Endothelial cell of umbilical vein (primary cell): ENCODE data around the gene SKA3. TPM values are rescaled to one million over a fixed set of nuclear protein-coding genes. Genes with fewer than 3 reads are reported as not detected.
"Not testable (repeated sequence)": the region's sequence is repeated elsewhere in the genome, so short reads cannot be mapped to it uniquely, and the experiment has no call there.

Experiments used
- BruUV-seq: library from RNA; stranded (reverse); fragments of 400-500 nt; replicated peaks from 2 replicates; lab custom pipeline; 2021; lab: Mats Ljungman, UMichigan
- CTCF ChIA-PET: fragments of 300-600, 350-600 bp; sonication (Branson Sonifier 250); formaldehyde crosslinking; loops from one replicate; lab custom pipeline; 2021; ENCODE audit warnings: antibody characterized with exemption, inconsistent platforms; lab: Charles Lee
- POLR2A ChIA-PET: fragments of 300-600, 350-600 bp; sonication (Branson Sonifier 250); formaldehyde crosslinking; loops from one replicate; lab custom pipeline; 2021; ENCODE audit warnings: antibody characterized with exemption, inconsistent platforms; lab: Charles Lee
- DNase-seq: peaks from one replicate; pipeline ENCODE4 v3.0.0-alpha.2; 2011; ENCODE audit warnings: low read depth, low spot score
- FAIRE-seq: peaks from 2 replicates; lab custom pipeline; 2011; peaks lifted over from hg19 to GRCh38; lab: Jason Lieb, UNC
- H2AFZ ChIP-seq: 2 replicates; pipeline ENCODE4 v1.6.0; 2012; ENCODE audit warnings: low read depth, low read length, control low read depth, inconsistent platforms
- H3K27ac ChIP-seq: 2 replicates; pipeline ENCODE4 v1.5.1; 2011; ENCODE audit warnings: low read depth, mild to moderate bottlenecking, control low read depth, low read length, moderate library complexity; ENCODE audit not compliant: insufficient read depth
- H3K27me3 ChIP-seq, 2 experiments: 2 replicates each; pipeline versions ENCODE4 v1.6.0 to v1.6.1; 2011; ENCODE audit warnings: low read length in 2 of 2, mixed read lengths in 1 of 2; ENCODE audit not compliant: control insufficient read depth in 2 of 2, insufficient read depth in 2 of 2
- H3K36me3 ChIP-seq, 2 experiments: 2 replicates in 1 of 2; 3 replicates in 1 of 2; pipeline ENCODE4 v1.5.1; 2011; ENCODE audit warnings: low read length in 2 of 2, mild to moderate bottlenecking in 1 of 2, moderate library complexity in 1 of 2; ENCODE audit not compliant: control insufficient read depth in 2 of 2, insufficient read depth in 2 of 2; ENCODE audit errors: extremely low read depth in 1 of 2
- H3K4me1 ChIP-seq: 3 replicates; pipeline ENCODE4 v1.5.1; 2011; ENCODE audit warnings: mild to moderate bottlenecking, low read length; ENCODE audit not compliant: control insufficient read depth, insufficient read depth; ENCODE audit errors: extremely low read depth
- H3K4me2 ChIP-seq: 2 replicates; pipeline ENCODE4 v1.6.1; 2011; ENCODE audit warnings: low read length, control low read depth, mixed read lengths; ENCODE audit not compliant: insufficient read depth
- H3K4me3 ChIP-seq, 3 experiments: fragments of 200-600 bp in 1 of 3; sonication (generic), shearing (Covaris generic) in 1 of 3; replicated peaks in 1 of 3; 2 replicates each; pipeline ENCODE4 v1.5.1; 2011 to 2016; ENCODE audit warnings: control low read depth in 3 of 3, low read length in 3 of 3, mild to moderate bottlenecking in 2 of 3, inconsistent platforms in 1 of 3, low read depth in 1 of 3, moderate library complexity in 1 of 3; ENCODE audit not compliant: insufficient read depth in 1 of 3
- H3K79me2 ChIP-seq: 2 replicates; pipeline ENCODE4 v1.6.0; 2012; ENCODE audit warnings: low read length, inconsistent platforms; ENCODE audit not compliant: control insufficient read depth, insufficient read depth
- H3K9ac ChIP-seq: replicated peaks from 2 replicates; pipeline ENCODE3; 2011; ENCODE audit warnings: low read length, control low read depth; ENCODE audit not compliant: insufficient read depth; ENCODE audit errors: extremely low read depth
- H3K9me1 ChIP-seq: replicated peaks from 3 replicates; pipeline ENCODE4 v1.6.0; 2011; ENCODE audit warnings: mild to moderate bottlenecking, low read length; ENCODE audit not compliant: control insufficient read depth, insufficient read depth; ENCODE audit errors: extremely low read depth
- H3K9me3 ChIP-seq: replicated peaks from 2 replicates; pipeline ENCODE4 v1.5.1; 2012; ENCODE audit warnings: low read length, inconsistent platforms; ENCODE audit not compliant: control insufficient read depth, insufficient read depth
- H4K20me1 ChIP-seq: replicated peaks from 2 replicates; pipeline ENCODE3; 2011; ENCODE audit warnings: mild to moderate bottlenecking, low read length; ENCODE audit not compliant: control insufficient read depth, insufficient read depth; ENCODE audit errors: extremely low read depth
- CTCF ChIP-seq, 2 donors: IDR thresholded peaks; 1 replicate in 1 of 2; 2 replicates in 1 of 2; pipeline ENCODE4 v1.5.1; 2011; ENCODE audit warnings: low read length in 2 of 2, mild to moderate bottlenecking in 2 of 2, moderate library complexity in 2 of 2, control low read depth in 1 of 2, inconsistent platforms in 1 of 2, low read depth in 1 of 2; ENCODE audit not compliant: insufficient read depth in 1 of 2; ENCODE audit errors: extremely low read depth in 1 of 2
- EZH2 ChIP-seq: IDR thresholded peaks from 2 replicates; pipeline ENCODE4 v1.6.1; 2012; ENCODE audit warnings: borderline replicate concordance, low read depth, mild to moderate bottlenecking, moderate library complexity, low read length, inconsistent platforms; ENCODE audit not compliant: severe bottlenecking
- FOS ChIP-seq: IDR thresholded peaks from 2 replicates; pipeline ENCODE4 v1.6.1; 2011; ENCODE audit warnings: mild to moderate bottlenecking, low read length, moderate library complexity, borderline replicate concordance; ENCODE audit not compliant: insufficient read depth
- GATA2 ChIP-seq: IDR thresholded peaks from 2 replicates; pipeline ENCODE4 v1.7.0; 2011; ENCODE audit warnings: low read depth, mild to moderate bottlenecking, moderate library complexity, mixed read lengths, low read length; ENCODE audit not compliant: insufficient read length, insufficient read depth
- JUN ChIP-seq: IDR thresholded peaks from 2 replicates; pipeline ENCODE4 v1.6.1; 2011; ENCODE audit warnings: borderline replicate concordance, low read depth; ENCODE audit not compliant: insufficient read length, insufficient read depth
- MAX ChIP-seq: IDR thresholded peaks from 2 replicates; pipeline ENCODE4 v1.6.1; 2011; ENCODE audit not compliant: insufficient read depth, insufficient read length
- MYC ChIP-seq: IDR thresholded peaks from one replicate; pipeline ENCODE4 v1.6.1; 2011; ENCODE audit warnings: mild to moderate bottlenecking, low read depth, low read length
- POLR2A ChIP-seq: IDR thresholded peaks from 2 replicates; pipeline ENCODE4 v1.6.1; 2012; ENCODE audit warnings: low read depth, mild to moderate bottlenecking, control low read depth, low read length
- POLR2AphosphoS5 ChIP-seq: IDR thresholded peaks from 2 replicates; pipeline ENCODE4 v1.6.1; 2012; ENCODE audit warnings: low read depth, mild to moderate bottlenecking, control low read depth, low read length, moderate library complexity; ENCODE audit not compliant: insufficient read depth
- dilution Hi-C: fragments of 300-500 bp; cut with MboI; formaldehyde crosslinking; loops from one replicate; pipeline ENCODE4 v1.15.0; 2019; ENCODE audit warnings: low sequenced_read_pairs; ENCODE audit not compliant: extremely low pct_ligation_motif_present
- intact Hi-C: fragments of 100-400 bp; cut with micrococcal nuclease; formaldehyde crosslinking; loops from one replicate; pipeline ENCODE4 v1.10.0; 2022
- polyA plus RNA-seq, 4 experiments: library from polyadenylated mRNA; depleted of rRNA in 3 of 4; stranded (reverse) in 3 of 4; unstranded in 1 of 4; fragments of >200 nt; gene quantifications; 2 replicates each; pipeline versions ENCODE4 v1.2.1 to v1.2.3, GENCODE V29; 2011 to 2012; ENCODE audit warnings: missing spikeins in 1 of 4
- total RNA-seq: library from RNA; stranded (reverse); gene quantifications from 2 replicates; pipeline ENCODE4 v1.2.3, GENCODE V29; 2021

Gene SKA3
- total and polyA plus RNA-seq, 2 donors (not counting 3 experiments of a cell fraction or from before 2014, with no cell fraction given) = 9.4 to 28.7 TPM

GRCh38 chr13:21216332-21216731 lies 40.0 kb upstream of the SKA3 start:
- Histone ChIP-seq H4K20me1 (no peaks in the 10 kb centered on the region), H3K79me2 (no peaks in the 10 kb centered on the region), H3K9ac (no peak overlapping the region), H3K36me3 (no peaks in the 10 kb centered on the region), H3K9me1 (no peaks in the 10 kb centered on the region), H3K4me1 (no peaks in the 10 kb centered on the region), H3K4me2 (no peak overlapping the region), H3K9me3 (no peaks in the 10 kb centered on the region), H3K27ac (no peak overlapping the region), H3K27me3 (peaks cover 3 to 4% of the 10 kb centered on the region in 2 experiments), H3K4me3 (no peak overlapping the region), H2AFZ (peak overlapping the region; percentile 30)
- FAIRE-seq (no peak), DNase-seq (no peak)
- dilution Hi-C loops = no loop called here
- intact Hi-C loops = no loop called here
- POLR2A ChIA-PET = no interaction called here
- CTCF ChIA-PET = no interaction called here
- TF ChIP-seq GATA2 = no peak
- no peak for TF ChIP-seq FOS
- no peak for TF ChIP-seq JUN
- no peak for TF ChIP-seq CTCF (IDR thresholded peaks at IDR 0.05; ENCODE audit: extremely low read depth in 1 of 2, insufficient read depth in 1 of 2, low read depth in 1 of 2, low read length in 2 of 2)
- TF ChIP-seq MYC = no peak
- no peak for TF ChIP-seq EZH2
- TF ChIP-seq MAX = no peak
- TF ChIP-seq POLR2A = no peak
- no peak for TF ChIP-seq POLR2AphosphoS5
- BruUV-seq = no TSS peak

- H4K20me1 ChIP-seq, dilution Hi-C loops, intact Hi-C loops, H3K27me3 ChIP-seq, H3K27ac ChIP-seq, CTCF ChIA-PET, H2AFZ ChIP-seq, H3K4me2 ChIP-seq, H3K9me3 ChIP-seq, H3K9ac ChIP-seq, H3K9me1 ChIP-seq, H3K4me1 ChIP-seq, DNase-seq, H3K4me3 ChIP-seq, H3K79me2 ChIP-seq, POLR2A ChIA-PET, FAIRE-seq, H3K36me3 ChIP-seq, BruUV-seq: not testable (repeated sequence)
These were observed 39.1 kb upstream of the SKA3 start for GRCh38 chr13:21215419-21215818.
